NB4 (cell line): Measurements from ENCODE around the gene RERE.

Experiments
- DNase-seq: peaks from one replicate; pipeline ENCODE4 v3.0.0; 2010; ENCODE audit warnings: low read depth
- H3K4me3 ChIP-seq: one replicate; pipeline ENCODE4 v1.5.1; 2011; ENCODE audit warnings: mild to moderate bottlenecking, low read depth, low read length, moderate library complexity
- MYC ChIP-seq: IDR thresholded peaks from 2 replicates; pipeline ENCODE4 v1.6.1; 2011; ENCODE audit warnings: low read depth, low read length
- POLR2A ChIP-seq: IDR thresholded peaks from 2 replicates; pipeline ENCODE4 v1.6.1; 2011; ENCODE audit warnings: mild to moderate bottlenecking; ENCODE audit not compliant: insufficient read length; ENCODE audit errors: extremely low read depth
- TF ChIP-seq, protein P1 (sequence below): IDR thresholded peaks from one replicate; pipeline ENCODE4 v1.5.1; 2012; ENCODE audit warnings: low read depth, low read length
- TF ChIP-seq, protein P2 (sequence below): IDR thresholded peaks from 2 replicates; pipeline ENCODE4 v1.6.1; 2011; ENCODE audit warnings: low read depth, low read length

RERE gene

DNA sequence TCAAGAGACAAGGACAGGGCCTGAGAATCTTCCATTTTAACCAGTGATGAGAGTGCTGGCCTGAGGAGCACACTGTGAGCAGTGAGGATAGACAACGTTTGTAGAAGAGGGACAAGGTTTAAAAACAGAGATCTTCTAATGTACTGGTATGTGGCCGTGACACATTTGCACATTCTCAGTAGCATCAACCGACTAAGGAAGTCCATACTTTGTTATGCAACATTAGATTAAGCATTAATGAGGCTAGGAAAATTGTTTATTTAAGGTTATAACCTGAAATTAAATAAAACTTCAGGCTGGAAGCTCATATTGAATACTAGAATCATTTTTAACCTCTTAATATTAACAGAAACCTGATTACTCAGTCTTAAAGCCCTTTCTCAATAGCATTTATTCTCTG, 400.6 kb downstream of the RERE start:
- DNase-seq: no peak
- H3K4me3 ChIP-seq: no peak overlapping the region
- TF ChIP-seq POLR2A (no peak), MYC (no peak)
- TF ChIP-seq, protein P1, sequence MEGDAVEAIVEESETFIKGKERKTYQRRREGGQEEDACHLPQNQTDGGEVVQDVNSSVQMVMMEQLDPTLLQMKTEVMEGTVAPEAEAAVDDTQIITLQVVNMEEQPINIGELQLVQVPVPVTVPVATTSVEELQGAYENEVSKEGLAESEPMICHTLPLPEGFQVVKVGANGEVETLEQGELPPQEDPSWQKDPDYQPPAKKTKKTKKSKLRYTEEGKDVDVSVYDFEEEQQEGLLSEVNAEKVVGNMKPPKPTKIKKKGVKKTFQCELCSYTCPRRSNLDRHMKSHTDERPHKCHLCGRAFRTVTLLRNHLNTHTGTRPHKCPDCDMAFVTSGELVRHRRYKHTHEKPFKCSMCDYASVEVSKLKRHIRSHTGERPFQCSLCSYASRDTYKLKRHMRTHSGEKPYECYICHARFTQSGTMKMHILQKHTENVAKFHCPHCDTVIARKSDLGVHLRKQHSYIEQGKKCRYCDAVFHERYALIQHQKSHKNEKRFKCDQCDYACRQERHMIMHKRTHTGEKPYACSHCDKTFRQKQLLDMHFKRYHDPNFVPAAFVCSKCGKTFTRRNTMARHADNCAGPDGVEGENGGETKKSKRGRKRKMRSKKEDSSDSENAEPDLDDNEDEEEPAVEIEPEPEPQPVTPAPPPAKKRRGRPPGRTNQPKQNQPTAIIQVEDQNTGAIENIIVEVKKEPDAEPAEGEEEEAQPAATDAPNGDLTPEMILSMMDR: no peak
- TF ChIP-seq, protein P2, sequence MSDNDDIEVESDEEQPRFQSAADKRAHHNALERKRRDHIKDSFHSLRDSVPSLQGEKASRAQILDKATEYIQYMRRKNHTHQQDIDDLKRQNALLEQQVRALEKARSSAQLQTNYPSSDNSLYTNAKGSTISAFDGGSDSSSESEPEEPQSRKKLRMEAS: no peak

DNA sequence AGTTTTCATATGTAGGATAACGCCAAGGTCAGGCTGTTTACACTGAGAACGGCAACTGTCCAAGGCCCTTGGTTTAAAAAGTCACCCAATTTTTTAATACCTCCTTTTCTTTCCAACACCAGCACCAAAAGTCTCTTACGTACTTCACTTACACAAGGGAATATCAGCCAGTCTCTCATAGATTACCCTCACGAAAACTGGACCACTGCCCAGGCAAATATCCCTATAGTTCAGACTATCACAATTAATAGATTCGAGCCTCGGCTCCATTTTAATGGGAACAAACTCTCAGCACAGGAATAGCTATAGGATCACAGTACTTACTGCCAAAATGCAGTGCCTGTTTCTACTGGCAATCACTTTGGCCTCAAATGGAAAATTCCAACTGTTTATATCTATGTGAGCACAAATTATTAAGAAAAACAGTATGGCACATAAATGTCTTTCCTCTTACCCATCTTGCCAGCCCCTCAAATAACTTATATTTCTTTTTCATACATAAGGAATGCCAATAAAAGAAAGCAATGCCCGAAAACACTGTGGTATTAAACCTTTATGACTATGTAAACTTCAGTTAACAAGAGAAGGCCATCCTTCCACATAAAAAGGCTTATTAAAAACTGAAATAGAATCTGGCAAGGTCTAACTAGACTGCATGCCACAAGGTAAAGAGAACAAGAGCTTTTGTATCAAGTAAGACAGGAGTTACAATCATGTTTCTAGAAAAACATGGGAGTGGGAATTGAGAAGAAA, 401.7 kb downstream of the RERE start:
- no peak overlapping the region for H3K4me3 ChIP-seq
- TF ChIP-seq, protein P1: no peak
- TF ChIP-seq MYC: no peak

DNA sequence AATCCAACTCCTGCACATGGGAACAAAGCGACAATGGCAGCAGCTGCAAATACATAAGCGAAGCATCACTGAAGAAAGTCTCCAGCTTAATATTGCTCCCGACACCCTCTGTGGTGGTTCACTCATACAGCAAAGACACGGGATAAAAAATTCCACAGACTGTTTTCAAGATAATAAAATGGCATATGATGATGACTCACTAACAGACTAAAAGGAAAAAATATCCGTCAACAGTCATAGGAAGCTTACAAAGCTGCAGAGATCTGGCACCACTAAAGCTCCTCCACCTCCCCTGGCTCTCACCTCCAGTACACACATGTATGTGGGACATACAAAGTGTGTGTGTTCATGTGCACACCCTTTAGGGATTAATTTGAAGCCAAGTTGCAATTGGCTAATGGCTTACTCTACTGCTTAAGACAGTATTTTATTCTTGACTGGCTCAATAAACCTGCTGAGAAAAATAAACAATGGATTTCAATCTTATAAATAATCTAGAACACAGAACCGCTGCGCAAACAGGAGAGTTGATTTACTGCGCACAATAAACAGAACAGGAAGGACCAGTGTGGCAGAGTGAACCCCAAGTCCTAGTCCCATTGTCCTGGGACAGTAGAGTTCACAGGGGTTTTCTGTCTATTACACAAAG, 405.1 kb downstream of the RERE start:
- DNase-seq: no peak
- TF ChIP-seq, protein P1: no peak
- no peak for TF ChIP-seq MYC
- TF ChIP-seq, protein P2: no peak
- TF ChIP-seq POLR2A: no peak

More for the DNA sequence above, 401.7 kb downstream of the RERE start:
- no peak for DNase-seq

GRCh38 chr1:8411803-8412182, 405.6 kb downstream of the RERE start:
- TF ChIP-seq MYC: no peak
- TF ChIP-seq, protein P2: no peak
- TF ChIP-seq POLR2A: no peak
- TF ChIP-seq, protein P1: no peak
- H3K4me3 ChIP-seq: no peak overlapping the region
- no peak for DNase-seq

More for the DNA sequence above, 405.1 kb downstream of the RERE start:
- H3K4me3 ChIP-seq: no peak overlapping the region

DNA sequence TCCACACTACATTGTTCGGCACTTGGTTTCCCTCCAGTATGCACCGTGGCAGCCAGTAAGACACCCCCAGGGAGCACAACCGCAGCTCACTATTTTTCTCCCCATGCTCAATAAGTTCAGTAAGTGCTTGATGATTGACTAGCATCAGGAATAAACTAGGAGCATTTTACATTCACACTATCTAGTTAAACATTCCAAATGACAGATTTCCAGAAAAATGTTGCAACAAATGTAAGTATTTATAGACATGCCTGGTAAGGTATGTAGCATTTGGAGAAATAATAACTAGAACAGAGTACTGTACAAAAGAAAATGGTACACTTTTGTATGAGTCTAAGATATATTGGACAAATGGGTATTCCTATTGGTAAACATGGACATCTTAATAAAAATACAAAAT, 406.6 kb downstream of the RERE start:
- H3K4me3 ChIP-seq: no peak overlapping the region
- TF ChIP-seq, protein P2: no peak
- TF ChIP-seq POLR2A (no peak), MYC (no peak)
- TF ChIP-seq, protein P1: no peak
- DNase-seq: no peak
